ENCODE data around the gene PLEKHH1.

The PLEKHH1 gene

DNA sequence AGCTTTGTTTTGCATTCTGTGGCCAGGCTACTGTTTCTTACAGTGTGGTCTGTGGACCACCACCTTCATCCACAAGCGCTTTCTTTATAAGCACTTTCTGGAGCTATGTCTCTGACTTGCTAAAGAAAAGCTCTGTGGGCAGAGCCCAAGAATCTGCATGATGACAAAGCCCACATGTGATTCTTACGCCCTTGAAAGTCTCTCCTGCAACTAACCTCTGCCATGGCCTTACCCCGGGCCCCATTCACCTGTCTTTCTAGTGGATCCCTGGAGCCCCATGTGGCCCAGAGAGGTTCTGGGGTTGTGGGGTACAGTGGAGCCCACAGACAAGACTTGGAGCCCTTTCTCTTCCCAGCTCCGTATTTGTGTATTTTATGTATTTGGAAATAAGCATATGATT lies 16.6 kb downstream of the PLEKHH1 start:
- in situ Hi-C loops (cut with MboI; ENCODE audit: low sequenced_read_pairs, unreplicated experiment): loop anchor here (10.0 kb wide), 1 partner anchor 115 kb away; no protein-coding TSS in a partner anchor
- TF ChIP-seq, protein P1, sequence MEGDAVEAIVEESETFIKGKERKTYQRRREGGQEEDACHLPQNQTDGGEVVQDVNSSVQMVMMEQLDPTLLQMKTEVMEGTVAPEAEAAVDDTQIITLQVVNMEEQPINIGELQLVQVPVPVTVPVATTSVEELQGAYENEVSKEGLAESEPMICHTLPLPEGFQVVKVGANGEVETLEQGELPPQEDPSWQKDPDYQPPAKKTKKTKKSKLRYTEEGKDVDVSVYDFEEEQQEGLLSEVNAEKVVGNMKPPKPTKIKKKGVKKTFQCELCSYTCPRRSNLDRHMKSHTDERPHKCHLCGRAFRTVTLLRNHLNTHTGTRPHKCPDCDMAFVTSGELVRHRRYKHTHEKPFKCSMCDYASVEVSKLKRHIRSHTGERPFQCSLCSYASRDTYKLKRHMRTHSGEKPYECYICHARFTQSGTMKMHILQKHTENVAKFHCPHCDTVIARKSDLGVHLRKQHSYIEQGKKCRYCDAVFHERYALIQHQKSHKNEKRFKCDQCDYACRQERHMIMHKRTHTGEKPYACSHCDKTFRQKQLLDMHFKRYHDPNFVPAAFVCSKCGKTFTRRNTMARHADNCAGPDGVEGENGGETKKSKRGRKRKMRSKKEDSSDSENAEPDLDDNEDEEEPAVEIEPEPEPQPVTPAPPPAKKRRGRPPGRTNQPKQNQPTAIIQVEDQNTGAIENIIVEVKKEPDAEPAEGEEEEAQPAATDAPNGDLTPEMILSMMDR (IDR thresholded peaks at IDR 0.05; ENCODE audit: borderline replicate concordance, control extremely low read depth, extremely low read depth, insufficient read depth, missing control alignments): no peak
- DNase-seq (ENCODE audit: low spot score): no peak

DNA sequence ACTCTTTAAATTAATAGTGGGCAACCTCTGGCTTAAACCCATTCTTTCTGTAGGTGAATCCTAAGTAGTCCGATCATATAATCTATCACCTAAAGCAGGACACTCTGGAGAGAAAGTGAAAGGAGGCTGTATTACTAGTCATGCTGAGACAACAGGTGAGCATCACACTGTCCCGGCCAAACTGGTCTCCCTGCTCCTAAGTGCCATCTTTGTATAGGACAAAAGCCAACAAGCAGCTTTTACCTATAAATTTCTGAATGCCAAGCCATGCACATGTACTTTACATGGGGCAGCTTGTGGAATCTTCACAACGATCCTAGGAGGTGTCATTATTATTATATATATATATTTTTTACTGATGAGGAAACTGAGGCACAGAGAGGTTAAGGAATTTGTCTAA lies 18.0 kb downstream of the PLEKHH1 start:
- TF ChIP-seq, protein P1 (IDR thresholded peaks at IDR 0.05; ENCODE audit: borderline replicate concordance, control extremely low read depth, extremely low read depth, insufficient read depth, missing control alignments): no peak
- DNase-seq (ENCODE audit: low spot score): no peak
- in situ Hi-C loops (cut with MboI; ENCODE audit: low sequenced_read_pairs, unreplicated experiment): loop anchor here (10.0 kb wide), 1 partner anchor 116 kb away; no protein-coding TSS in a partner anchor

DNA sequence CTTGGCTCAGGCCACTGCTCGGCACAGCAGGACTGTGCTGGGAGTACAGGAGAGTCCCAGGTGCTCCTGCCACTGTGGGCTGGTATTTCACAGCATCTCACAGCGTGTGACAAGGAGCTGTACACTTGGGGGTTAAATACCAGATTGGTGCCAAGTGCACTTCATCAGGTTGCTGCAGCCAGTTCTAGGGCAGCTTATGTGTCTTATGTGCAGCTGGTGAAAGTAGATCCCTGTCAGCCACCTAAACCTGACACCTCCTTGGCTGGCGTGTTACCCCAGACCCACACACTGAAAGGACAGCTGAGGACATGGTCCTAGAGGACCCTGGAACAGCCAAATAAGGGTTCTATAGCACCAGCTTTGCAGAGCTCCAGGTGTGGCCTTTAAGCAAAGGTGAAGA lies 18.9 kb downstream of the PLEKHH1 start:
- no peak for DNase-seq (ENCODE audit: low spot score)
- TF ChIP-seq, protein P1 (IDR thresholded peaks at IDR 0.05; ENCODE audit: borderline replicate concordance, control extremely low read depth, extremely low read depth, insufficient read depth, missing control alignments): no peak
- in situ Hi-C loops (cut with MboI; ENCODE audit: low sequenced_read_pairs, unreplicated experiment): loop anchor here (10.0 kb wide), 1 partner anchor 117 kb away; no protein-coding TSS in a partner anchor

DNA sequence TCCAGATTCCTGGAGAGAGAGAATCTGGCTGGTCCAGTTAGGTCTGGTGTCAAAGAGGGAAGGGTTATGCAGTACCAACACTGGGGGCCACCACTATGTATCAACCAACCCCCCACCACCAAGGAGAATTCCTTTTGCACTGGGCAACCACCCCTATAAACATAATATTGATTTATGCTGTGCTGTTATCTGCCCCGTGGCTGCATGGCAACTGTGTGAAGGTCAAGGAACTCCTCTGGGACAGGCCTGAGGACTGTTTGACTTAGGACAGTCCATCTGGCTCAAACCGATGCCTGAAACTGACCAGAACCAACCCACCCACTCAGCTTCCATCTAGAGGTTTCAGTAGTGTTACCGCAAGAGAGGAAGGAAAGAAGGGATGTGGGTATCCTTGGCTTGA lies 20.5 kb downstream of the PLEKHH1 start:
- TF ChIP-seq, protein P1 (IDR thresholded peaks at IDR 0.05; ENCODE audit: borderline replicate concordance, control extremely low read depth, extremely low read depth, insufficient read depth, missing control alignments): no peak
- DNase-seq (ENCODE audit: low spot score): no peak
- in situ Hi-C loops (cut with MboI; ENCODE audit: low sequenced_read_pairs, unreplicated experiment): loop anchor here (10.0 kb wide), 1 partner anchor 119 kb away; no protein-coding TSS in a partner anchor

DNA sequence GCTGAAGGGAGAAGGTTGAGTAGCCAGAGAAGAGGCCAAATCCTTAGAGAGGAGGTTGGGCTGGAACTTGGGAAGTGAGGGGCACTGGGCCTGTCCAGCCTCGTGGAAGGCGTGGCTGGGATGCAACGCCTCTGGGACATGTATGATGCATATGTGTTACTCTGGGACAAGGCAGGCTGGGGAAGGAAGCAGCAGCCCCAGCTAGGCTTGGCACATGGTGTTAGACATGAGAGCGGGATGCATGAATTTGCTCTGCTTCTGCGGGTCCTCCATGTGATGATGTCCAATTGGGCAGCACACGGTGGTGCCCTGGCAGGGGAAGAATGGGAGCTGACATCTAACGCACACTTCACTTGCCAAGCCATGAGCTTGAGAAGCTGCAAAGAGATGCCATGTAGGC lies 21.3 kb downstream of the PLEKHH1 start:
- TF ChIP-seq, protein P1 (IDR thresholded peaks at IDR 0.05; ENCODE audit: borderline replicate concordance, control extremely low read depth, extremely low read depth, insufficient read depth, missing control alignments): no peak
- in situ Hi-C loops (cut with MboI; ENCODE audit: low sequenced_read_pairs, unreplicated experiment): loop anchor here (10.0 kb wide), 1 partner anchor 120 kb away; no protein-coding TSS in a partner anchor
- DNase-seq (ENCODE audit: low spot score): no peak

DNA sequence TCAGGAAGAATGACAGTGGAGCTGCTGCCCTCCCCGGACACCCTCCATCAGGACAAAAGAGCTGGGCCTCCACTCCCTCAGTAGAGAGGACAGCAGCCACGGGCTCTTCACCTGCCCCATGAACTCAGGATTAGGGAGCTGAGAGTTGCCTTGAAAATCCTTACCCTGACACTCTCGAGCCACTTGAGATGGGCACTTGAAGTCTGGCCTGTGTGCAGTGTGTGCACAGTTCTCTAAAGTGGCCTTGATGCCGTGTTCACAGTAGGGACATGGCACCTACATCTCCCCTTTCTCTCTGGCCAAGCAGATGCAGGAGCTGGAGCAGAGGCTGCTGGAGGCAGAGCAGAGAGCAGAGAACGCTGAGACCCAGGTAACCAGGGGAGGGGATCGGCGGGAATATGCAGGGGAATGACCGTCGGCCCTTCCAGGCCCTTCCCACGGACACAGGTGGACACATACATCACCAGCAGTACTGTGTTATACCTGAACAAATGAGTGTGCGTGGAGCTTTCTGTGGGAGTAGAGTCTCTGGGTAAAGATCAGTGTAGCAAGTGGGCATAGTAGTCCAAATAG lies 22.5 kb downstream of the PLEKHH1 start:
- no peak for DNase-seq (ENCODE audit: low spot score)
- in situ Hi-C loops (cut with MboI; ENCODE audit: low sequenced_read_pairs, unreplicated experiment): loop anchor here (10.0 kb wide), 1 partner anchor 121 kb away; no protein-coding TSS in a partner anchor

More for the DNA sequence above, 22.5 kb downstream of the PLEKHH1 start:
- TF ChIP-seq, protein P1 (IDR thresholded peaks at IDR 0.05; ENCODE audit: borderline replicate concordance, control extremely low read depth, extremely low read depth, insufficient read depth, missing control alignments): no peak

Data from GM13976 (cell line).